Gastrocnemius medialis (tissue), 4 donors: ENCODE results near the gene TCF12.

ENCODE experiments used
- POLR2A ChIP-seq, 2 donors: fragments of 450-650 bp; IDR thresholded peaks; one replicate each; pipeline ENCODE4 v1.6.1; 2017; ENCODE audit warnings: antibody characterized with exemption in 2 of 2, mild to moderate bottlenecking in 2 of 2, moderate library complexity in 2 of 2
- TF ChIP-seq, protein P1 (sequence below), 5 experiments: fragments of 450-650 bp in 3 of 5; fragments of 200-600 bp in 2 of 5; sonication (generic) in 2 of 5; IDR thresholded peaks in 4 of 5; conservative IDR thresholded peaks in 1 of 5; 1 replicate in 4 of 5; 2 replicates in 1 of 5; pipeline ENCODE4 v1.5.1; 2016 to 2019; ENCODE audit warnings: antibody characterized with exemption in 5 of 5, mild to moderate bottlenecking in 3 of 5, moderate library complexity in 3 of 5

DNA sequence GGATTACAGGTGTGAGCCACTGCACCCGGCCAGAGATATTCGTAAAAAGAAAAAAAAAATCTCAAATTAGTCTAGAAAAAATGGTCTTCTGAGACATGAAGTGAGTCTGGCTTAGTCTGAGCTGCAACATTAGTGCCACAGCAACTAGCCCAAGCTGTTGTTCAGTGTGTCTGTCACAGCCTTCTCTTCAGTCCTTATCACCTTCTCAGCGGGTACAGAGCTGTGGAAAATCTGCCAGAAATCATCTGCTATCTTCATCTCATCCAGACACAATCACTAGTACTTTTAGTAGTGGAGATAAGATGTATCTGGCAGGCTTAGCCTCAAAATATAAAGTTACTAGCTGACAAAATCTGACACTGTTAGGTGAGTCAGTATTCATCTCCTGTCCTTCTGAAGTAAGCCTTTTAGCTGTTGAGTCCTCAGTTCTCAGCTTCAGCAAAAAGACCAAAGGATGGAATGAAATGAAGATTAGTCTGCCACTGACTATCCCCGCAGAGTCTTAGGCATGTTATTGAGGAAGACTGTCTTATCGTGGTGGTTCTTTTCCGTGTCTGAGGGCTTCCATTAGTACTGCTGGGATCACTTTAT lies 337.4 kb downstream of the TCF12 start:
- TF ChIP-seq, protein P1, sequence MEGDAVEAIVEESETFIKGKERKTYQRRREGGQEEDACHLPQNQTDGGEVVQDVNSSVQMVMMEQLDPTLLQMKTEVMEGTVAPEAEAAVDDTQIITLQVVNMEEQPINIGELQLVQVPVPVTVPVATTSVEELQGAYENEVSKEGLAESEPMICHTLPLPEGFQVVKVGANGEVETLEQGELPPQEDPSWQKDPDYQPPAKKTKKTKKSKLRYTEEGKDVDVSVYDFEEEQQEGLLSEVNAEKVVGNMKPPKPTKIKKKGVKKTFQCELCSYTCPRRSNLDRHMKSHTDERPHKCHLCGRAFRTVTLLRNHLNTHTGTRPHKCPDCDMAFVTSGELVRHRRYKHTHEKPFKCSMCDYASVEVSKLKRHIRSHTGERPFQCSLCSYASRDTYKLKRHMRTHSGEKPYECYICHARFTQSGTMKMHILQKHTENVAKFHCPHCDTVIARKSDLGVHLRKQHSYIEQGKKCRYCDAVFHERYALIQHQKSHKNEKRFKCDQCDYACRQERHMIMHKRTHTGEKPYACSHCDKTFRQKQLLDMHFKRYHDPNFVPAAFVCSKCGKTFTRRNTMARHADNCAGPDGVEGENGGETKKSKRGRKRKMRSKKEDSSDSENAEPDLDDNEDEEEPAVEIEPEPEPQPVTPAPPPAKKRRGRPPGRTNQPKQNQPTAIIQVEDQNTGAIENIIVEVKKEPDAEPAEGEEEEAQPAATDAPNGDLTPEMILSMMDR (IDR thresholded peaks at IDR 0.05 in 4 of 5, conservative IDR thresholded peaks at IDR 0.05 in 1 of 5): no peak
- no peak for TF ChIP-seq POLR2A (IDR thresholded peaks at IDR 0.05)
